ENCODE data around the gene DPH6.
"Not testable (repeated sequence)": the region's sequence is repeated elsewhere in the genome, so short reads cannot be mapped to it uniquely, and the experiment has no call there.

DPH6 gene

GRCh38 chr15:35485411-35485810 lies 60.6 kb downstream of the DPH6 start:
- DNase-seq (ENCODE audit: low read depth): no peak

GRCh38 chr15:35484231-35484945 lies 61.6 kb downstream of the DPH6 start:
- no peak for DNase-seq (ENCODE audit: low read depth)

GRCh38 chr15:35481992-35482391 lies 64.0 kb downstream of the DPH6 start:
- DNase-seq (ENCODE audit: low read depth): no peak

- no peak for DNase-seq (ENCODE audit: low read depth)
These were observed 64.9 kb downstream of the DPH6 start for GRCh38 chr15:35481064-35481463.

- DNase-seq (ENCODE audit: low read depth): no peak
These were observed 66.5 kb downstream of the DPH6 start for GRCh38 chr15:35479423-35479822.

- DNase-seq (ENCODE audit: low read depth): no peak
These were observed 68.4 kb downstream of the DPH6 start for GRCh38 chr15:35477312-35478262.

- no peak for DNase-seq (ENCODE audit: low read depth)
These were observed 74.9 kb downstream of the DPH6 start for GRCh38 chr15:35471024-35471423.

- no peak for DNase-seq (ENCODE audit: low read depth)
These were observed 75.5 kb downstream of the DPH6 start for GRCh38 chr15:35470441-35470840.

GRCh38 chr15:35466476-35466875 lies 79.5 kb downstream of the DPH6 start:
- DNase-seq (ENCODE audit: low read depth): no peak

- DNase-seq (ENCODE audit: low read depth): no peak
These were observed 80.2 kb downstream of the DPH6 start for GRCh38 chr15:35465783-35466182.

GRCh38 chr15:35460616-35461015 lies 85.3 kb downstream of the DPH6 start:
- DNase-seq (ENCODE audit: low read depth): no peak

- no peak for DNase-seq (ENCODE audit: low read depth)
These were observed 87.6 kb downstream of the DPH6 start for GRCh38 chr15:35458176-35458856.

GRCh38 chr15:35455201-35455600 lies 90.8 kb downstream of the DPH6 start:
- no peak for DNase-seq (ENCODE audit: low read depth)

GRCh38 chr15:35450492-35450891 lies 95.5 kb downstream of the DPH6 start:
- no peak for DNase-seq (ENCODE audit: low read depth)

GRCh38 chr15:35448294-35448693 lies 97.7 kb downstream of the DPH6 start:
- DNase-seq (ENCODE audit: low read depth): no peak

GRCh38 chr15:35445891-35446290 lies 100.1 kb downstream of the DPH6 start:
- no peak for DNase-seq (ENCODE audit: low read depth)

GRCh38 chr15:35444557-35445204 lies 101.3 kb downstream of the DPH6 start:
- no peak for DNase-seq (ENCODE audit: low read depth)

GRCh38 chr15:35443376-35443775 lies 102.6 kb downstream of the DPH6 start:
- DNase-seq (ENCODE audit: low read depth): no peak

GRCh38 chr15:35442742-35443141 lies 103.2 kb downstream of the DPH6 start:
- no peak for DNase-seq (ENCODE audit: low read depth)

GRCh38 chr15:35441279-35441678 lies 104.7 kb downstream of the DPH6 start:
- not testable (repeated sequence) for DNase-seq (ENCODE audit: low read depth)

- no peak for DNase-seq (ENCODE audit: low read depth)
These were observed 105.7 kb downstream of the DPH6 start for GRCh38 chr15:35440265-35440664.

GRCh38 chr15:35439291-35439690 lies 106.7 kb downstream of the DPH6 start:
- DNase-seq (ENCODE audit: low read depth): no peak

Data from stimulated activated CD8-positive, alpha-beta memory T cell treated with anti-CD3 and anti-CD28 coated beads, Interleukin-12 subunit alpha, Interleukin-12 subunit beta, amount 100 ng/mL, for 1 hour (primary cell).